Fibroblast of peridontal ligament (primary cell): ENCODE measurements around the gene XKR7.
A peak's percentile ranks its signal among the peaks of the same experiment; 100 is the strongest.

Source experiments
- DNase-seq: peaks from one replicate; pipeline ENCODE4 v3.0.0-alpha.2; 2010; ENCODE audit errors: extremely low read depth

The XKR7 gene

GRCh38 chr20:31979713-31980426 is 11.9 kb downstream of the XKR7 start:
- no peak for DNase-seq

- DNase-seq = no peak
These were observed 13.8 kb downstream of the XKR7 start for GRCh38 chr20:31981784-31982183.

DNA sequence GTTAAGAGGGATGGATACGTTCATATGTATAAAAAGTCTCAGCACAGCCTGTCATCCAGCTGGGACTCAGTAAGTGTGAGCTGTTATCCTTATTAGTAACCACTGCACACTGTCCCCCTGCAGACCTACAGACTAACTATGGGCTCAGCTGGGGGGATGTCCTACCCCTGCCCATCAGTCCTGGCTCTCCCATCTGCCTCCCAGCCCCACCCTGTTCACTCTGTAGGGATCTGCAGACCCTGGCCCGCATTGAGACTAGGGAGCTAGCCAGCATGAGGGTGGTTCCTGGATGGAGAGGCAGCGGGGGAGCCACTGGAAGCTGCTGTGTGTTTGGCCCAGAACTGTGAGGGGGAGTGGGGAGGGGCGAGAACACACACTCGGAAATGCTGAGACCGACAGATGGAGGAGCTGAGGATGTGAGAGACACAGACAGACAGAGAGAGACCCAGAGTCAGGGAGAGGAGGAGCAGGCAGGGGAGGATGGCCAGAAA is 17.1 kb downstream of the XKR7 start:
- DNase-seq = no peak

DNA sequence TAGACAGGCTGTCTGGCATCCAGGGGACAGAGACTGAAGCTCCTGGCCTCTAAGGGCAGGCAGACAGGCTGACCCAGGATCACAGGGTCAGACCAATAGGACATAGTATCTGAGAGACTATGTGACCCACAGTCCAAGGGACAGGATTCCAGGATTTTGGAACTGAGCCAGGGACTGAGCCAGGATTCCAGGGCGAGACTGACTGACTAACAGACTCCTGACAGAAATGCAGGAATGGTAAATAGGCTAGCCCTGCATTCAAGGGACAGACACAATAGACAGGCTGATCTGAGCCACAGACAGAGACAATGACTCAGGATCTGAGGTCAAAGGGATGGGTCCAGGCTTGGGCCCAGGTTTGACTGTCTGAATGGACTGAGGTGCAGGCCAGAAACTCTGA is 19.8 kb downstream of the XKR7 start:
- DNase-seq = no peak

DNA sequence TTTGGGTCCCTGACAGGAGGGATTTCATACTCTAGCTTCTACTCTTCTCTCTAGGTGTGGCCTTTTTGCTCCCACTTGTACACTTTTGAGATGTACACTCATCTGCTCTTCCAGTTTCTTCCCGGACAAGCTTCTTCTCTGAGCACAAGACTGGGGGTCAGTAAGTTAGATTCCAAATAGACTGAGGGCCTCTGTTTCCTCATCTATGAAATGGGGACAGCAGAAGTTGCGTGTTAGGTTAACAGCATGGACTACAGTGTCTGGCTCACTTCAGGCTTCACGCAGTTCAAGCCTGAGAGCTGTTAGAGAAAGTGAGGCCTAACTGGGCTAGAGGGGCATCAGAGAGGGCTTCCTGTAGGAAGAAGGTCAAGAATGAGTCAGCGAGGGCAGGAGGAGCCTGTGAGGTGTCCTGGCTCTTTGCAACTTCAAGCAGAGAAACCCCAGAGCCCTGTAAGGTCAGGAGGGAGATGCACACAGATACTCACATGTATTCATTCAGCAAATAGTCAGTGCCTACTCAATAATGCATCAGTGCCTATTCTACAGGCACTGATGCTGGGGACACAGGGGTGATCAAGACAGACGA is 20.6 kb downstream of the XKR7 start:
- DNase-seq = no peak

GRCh38 chr20:31989030-31989645 is 21.2 kb downstream of the XKR7 start:
- DNase-seq = no peak

DNA sequence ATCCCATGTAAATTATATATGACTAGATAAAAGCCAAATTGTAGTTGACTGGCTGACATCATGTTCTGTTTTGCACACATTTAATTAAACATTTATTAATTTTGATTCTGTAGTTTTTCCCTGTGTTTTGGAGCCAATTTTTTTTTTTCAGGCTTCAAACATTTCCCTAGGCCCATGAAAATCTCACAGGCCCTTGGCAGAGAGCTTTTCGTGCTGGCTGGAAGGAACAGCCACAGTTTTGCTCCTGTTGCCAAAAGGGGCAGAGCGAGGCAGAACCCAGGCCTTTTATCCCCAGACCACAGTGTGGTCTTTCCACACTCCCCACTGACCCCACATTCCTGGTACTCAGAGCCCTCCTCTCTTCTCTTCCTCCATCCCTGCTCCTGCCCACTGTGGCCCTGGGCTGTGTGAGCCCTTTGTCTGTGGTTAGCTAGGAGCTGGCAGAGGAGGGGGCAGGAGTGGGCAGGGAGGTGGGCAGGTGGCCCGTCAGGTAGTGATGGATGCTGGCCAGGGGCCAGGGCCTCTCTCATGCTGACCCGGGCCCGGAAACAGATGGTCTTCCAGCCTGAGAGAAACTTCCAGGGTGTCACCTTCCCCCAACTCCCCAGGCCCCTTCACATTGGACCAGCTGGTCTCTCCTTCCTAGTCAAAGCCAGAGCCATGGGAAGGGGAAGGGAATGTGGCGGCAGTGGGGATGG is 22.8 kb downstream of the XKR7 start:
- DNase-seq = no peak

GRCh38 chr20:31991339-31991705 is 23.4 kb downstream of the XKR7 start:
- DNase-seq = no peak

GRCh38 chr20:31992086-31992485 is 24.1 kb downstream of the XKR7 start:
- no peak for DNase-seq

DNA sequence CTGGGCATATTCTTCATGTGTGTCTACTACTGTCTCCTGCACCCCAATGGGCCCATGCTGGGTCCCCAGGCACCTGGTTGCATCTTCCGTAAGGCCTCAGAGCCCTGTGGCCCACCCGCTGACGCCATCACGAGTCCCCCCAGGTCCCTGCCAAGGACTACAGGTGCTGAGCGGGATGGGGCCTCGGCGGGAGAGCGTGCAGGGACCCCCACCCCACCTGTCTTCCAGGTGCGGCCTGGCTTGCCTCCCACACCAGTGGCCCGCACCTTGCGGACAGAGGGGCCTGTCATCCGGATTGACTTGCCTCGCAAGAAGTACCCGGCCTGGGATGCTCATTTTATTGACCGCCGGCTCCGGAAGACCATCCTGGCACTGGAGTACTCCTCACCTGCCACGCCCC is 29.0 kb downstream of the XKR7 start:
- no peak for DNase-seq

DNA sequence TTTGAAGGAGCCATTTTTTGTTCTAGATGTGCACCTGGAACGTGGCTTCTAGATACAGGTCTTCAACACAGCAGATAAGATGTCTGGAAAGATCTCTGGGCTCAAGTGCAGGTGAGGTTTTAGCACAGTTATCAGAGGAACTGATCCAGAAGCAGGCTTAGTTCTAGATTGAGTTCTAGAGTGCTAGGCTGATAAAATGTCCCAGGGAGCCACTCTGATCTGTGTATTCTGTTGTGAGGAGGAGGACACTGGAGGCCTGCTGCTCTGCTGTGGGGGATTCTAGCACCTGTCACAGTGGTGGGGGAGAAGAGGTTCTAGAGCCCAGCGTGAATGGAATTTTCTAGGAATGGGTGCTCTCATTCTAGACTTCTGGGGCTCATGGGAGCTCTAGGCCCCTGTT is 30.3 kb downstream of the XKR7 start:
- DNase-seq = no peak

GRCh38 chr20:32003325-32003724 is 35.4 kb downstream of the XKR7 start:
- no peak for DNase-seq

- peak; percentile 42 for DNase-seq
These were observed 37.0 kb downstream of the XKR7 start for GRCh38 chr20:32004963-32005362.

GRCh38 chr20:32006053-32006452 is 38.1 kb downstream of the XKR7 start:
- no peak for DNase-seq

GRCh38 chr20:32006841-32007786 is 39.2 kb downstream of the XKR7 start:
- no peak for DNase-seq

- DNase-seq = no peak
These were observed 40.1 kb downstream of the XKR7 start for GRCh38 chr20:32007787-32008616.

- no peak for DNase-seq
These were observed 41.6 kb downstream of the XKR7 start for GRCh38 chr20:32009564-32009963.

GRCh38 chr20:32010101-32010500 is 42.1 kb downstream of the XKR7 start, which contains the start of gene CCM2L:
Gene CCM2L (plus strand): TSS chr20:32010438. CDS start chr20:32010455, 17 bp downstream.
- no peak for DNase-seq

GRCh38 chr20:32010666-32011065 is 42.7 kb downstream of the XKR7 start:
- DNase-seq = no peak

- DNase-seq = no peak
These were observed 44.3 kb downstream of the XKR7 start for GRCh38 chr20:32012159-32012688.
